SH-SY5Y (cell line): ENCODE results near the gene ZNF267.

Source experiments
- GATA2 ChIP-seq: IDR thresholded peaks from 2 replicates; pipeline ENCODE4 v1.6.1; 2011; ENCODE audit warnings: mild to moderate bottlenecking, low read depth, low read length
- GATA3 ChIP-seq: IDR thresholded peaks from 2 replicates; pipeline ENCODE4 v1.6.1; 2011; ENCODE audit warnings: low read depth, mild to moderate bottlenecking, low read length, moderate library complexity

- no peak for TF ChIP-seq GATA2
- no peak for TF ChIP-seq GATA3
Measured at GRCh38 chr16:31893824-31894223, 20.2 kb downstream of the ZNF267 start.
